GM21717 (cell line): ENCODE results near the gene PRKAG2.
"Not testable (repeated sequence)": the region's sequence is repeated elsewhere in the genome, so short reads cannot be mapped to it uniquely, and the experiment has no call there.

Experiments used
- ATAC-seq: cut with Tn5 transposase; IDR thresholded peaks from one replicate; pipeline ENCODE4 v1.9.1; 2021; ENCODE audit warnings: mild to moderate bottlenecking, moderate library complexity; ENCODE audit not compliant: unreplicated experiment

Gene PRKAG2

GRCh38 chr7:151542606-151543130, 334.2 kb downstream of the PRKAG2 start:
- no peak for ATAC-seq

GRCh38 chr7:151541709-151542499, 335.0 kb downstream of the PRKAG2 start:
- no peak for ATAC-seq

GRCh38 chr7:151540146-151540545, 336.8 kb downstream of the PRKAG2 start:
- no peak for ATAC-seq

- ATAC-seq: no peak
These were observed 337.7 kb downstream of the PRKAG2 start for GRCh38 chr7:151539088-151539671.

- no peak for ATAC-seq
These were observed 338.9 kb downstream of the PRKAG2 start for GRCh38 chr7:151537818-151538561.

- not testable (repeated sequence) for ATAC-seq
These were observed 340.7 kb downstream of the PRKAG2 start for GRCh38 chr7:151536178-151536577.

- no peak for ATAC-seq
These were observed 347.1 kb downstream of the PRKAG2 start for GRCh38 chr7:151529842-151530241.

- no peak for ATAC-seq
These were observed 352.1 kb downstream of the PRKAG2 start for GRCh38 chr7:151524845-151525244.

GRCh38 chr7:151524331-151524730, 352.6 kb downstream of the PRKAG2 start:
- no peak for ATAC-seq

- no peak for ATAC-seq
These were observed 356.3 kb downstream of the PRKAG2 start for GRCh38 chr7:151520419-151521261.

GRCh38 chr7:151519765-151520418, 357.0 kb downstream of the PRKAG2 start, which contains the start of gene RHEB:
Gene RHEB, minus strand, starts transcription at chr7:151519895. Its CDS starts 384 bp downstream, at chr7:151519511.
- peak; percentile 75 for ATAC-seq

- ATAC-seq: peak; percentile 54
These were observed 357.8 kb downstream of the PRKAG2 start for GRCh38 chr7:151518947-151519764.

- ATAC-seq: no peak
These were observed 358.6 kb downstream of the PRKAG2 start for GRCh38 chr7:151518105-151518946.

GRCh38 chr7:151517601-151518104, 359.3 kb downstream of the PRKAG2 start:
- no peak for ATAC-seq

GRCh38 chr7:151515276-151515565, 361.7 kb downstream of the PRKAG2 start:
- no peak for ATAC-seq

- no peak for ATAC-seq
These were observed 362.2 kb downstream of the PRKAG2 start for GRCh38 chr7:151514461-151515275.

GRCh38 chr7:151513133-151513532, 363.8 kb downstream of the PRKAG2 start:
- no peak for ATAC-seq
